Measurements from ENCODE around the gene MAGEA8. TPM values are rescaled to one million over a fixed set of nuclear protein-coding genes. Genes with fewer than 3 reads are reported as not detected.
A peak's percentile ranks its signal among the peaks of the same experiment; 100 is the strongest.

MAGEA8 gene
- total RNA-seq, 1 donor from 2014 or later: not detected

DNA sequence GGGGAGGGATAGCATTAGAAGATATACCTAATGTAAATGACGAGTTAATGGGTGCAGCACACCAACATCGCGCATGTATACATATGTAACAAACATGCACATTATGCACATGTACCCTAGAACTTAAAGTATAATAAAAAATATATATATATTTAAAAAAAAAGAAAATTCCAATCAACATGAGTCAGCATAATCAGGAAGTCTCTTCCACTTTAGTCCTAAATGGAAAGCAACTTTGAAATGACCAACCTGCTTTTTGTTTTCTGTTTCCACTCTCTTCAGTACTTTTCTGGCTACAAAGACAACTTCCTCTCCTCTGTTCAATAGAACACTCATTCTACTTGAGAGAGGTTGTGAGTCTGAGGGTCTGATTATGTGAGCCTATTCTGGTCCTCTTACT lies 13.5 kb upstream of the MAGEA8 start:
- Mint-ChIP-seq H3K9me3 (ENCODE audit: unreplicated experiment) (peaks cover 2% of the 10 kb centered on the region), H3K36me3 (ENCODE audit: unreplicated experiment) (no peaks in the 10 kb centered on the region), H3K4me1 (ENCODE audit: low read depth, unreplicated experiment) (no peaks in the 10 kb centered on the region), H3K27ac (ENCODE audit: unreplicated experiment) (no peak overlapping the region), H3K4me3 (ENCODE audit: unreplicated experiment) (no peak overlapping the region), H3K27me3 (ENCODE audit: unreplicated experiment) (no peaks in the 10 kb centered on the region)
- no peak for TF ChIP-seq CTCF (IDR thresholded peaks at IDR 0.05; ENCODE audit: partially characterized antibody, unreplicated experiment)
- no peak for DNase-seq

DNA sequence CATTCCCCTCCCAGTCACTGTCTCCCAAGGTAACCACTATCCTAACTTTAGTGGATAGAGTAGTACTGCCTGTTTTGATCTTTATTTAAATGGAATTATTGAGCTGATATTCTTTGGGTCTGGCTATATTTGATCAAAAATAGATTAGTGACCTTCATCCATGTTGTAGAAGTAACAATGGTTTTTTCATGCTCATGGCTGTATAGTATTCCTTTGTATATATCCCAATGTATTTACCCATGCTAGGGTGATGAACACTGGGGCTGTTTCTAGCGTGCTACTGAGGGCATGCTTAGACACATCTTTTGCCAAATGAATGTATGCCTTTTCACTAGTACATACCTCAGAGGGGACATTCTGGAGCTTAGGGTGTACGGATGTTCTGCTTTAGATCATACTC lies 10.1 kb upstream of the MAGEA8 start:
- no peak for TF ChIP-seq CTCF (IDR thresholded peaks at IDR 0.05; ENCODE audit: partially characterized antibody, unreplicated experiment)

GRCh38 chrX:149871433-149871832 lies 9.6 kb upstream of the MAGEA8 start:
- Mint-ChIP-seq H3K4me1 (ENCODE audit: low read depth, unreplicated experiment) (no peaks in the 10 kb centered on the region), H3K27ac (ENCODE audit: unreplicated experiment) (no peak overlapping the region), H3K9me3 (ENCODE audit: unreplicated experiment) (peaks cover 2% of the 10 kb centered on the region), H3K27me3 (ENCODE audit: unreplicated experiment) (no peaks in the 10 kb centered on the region), H3K4me3 (ENCODE audit: unreplicated experiment) (no peak overlapping the region), H3K36me3 (ENCODE audit: unreplicated experiment) (no peaks in the 10 kb centered on the region)
- TF ChIP-seq CTCF (IDR thresholded peaks at IDR 0.05; ENCODE audit: partially characterized antibody, unreplicated experiment): no peak
- no peak for DNase-seq

More for the DNA sequence above, 10.1 kb upstream of the MAGEA8 start:
- Mint-ChIP-seq H3K36me3 (ENCODE audit: unreplicated experiment) (no peaks in the 10 kb centered on the region), H3K4me3 (ENCODE audit: unreplicated experiment) (no peak overlapping the region), H3K27me3 (ENCODE audit: unreplicated experiment) (no peaks in the 10 kb centered on the region), H3K4me1 (ENCODE audit: low read depth, unreplicated experiment) (no peaks in the 10 kb centered on the region), H3K27ac (ENCODE audit: unreplicated experiment) (no peak overlapping the region), H3K9me3 (ENCODE audit: unreplicated experiment) (peaks cover 2% of the 10 kb centered on the region)
- no peak for DNase-seq

DNA sequence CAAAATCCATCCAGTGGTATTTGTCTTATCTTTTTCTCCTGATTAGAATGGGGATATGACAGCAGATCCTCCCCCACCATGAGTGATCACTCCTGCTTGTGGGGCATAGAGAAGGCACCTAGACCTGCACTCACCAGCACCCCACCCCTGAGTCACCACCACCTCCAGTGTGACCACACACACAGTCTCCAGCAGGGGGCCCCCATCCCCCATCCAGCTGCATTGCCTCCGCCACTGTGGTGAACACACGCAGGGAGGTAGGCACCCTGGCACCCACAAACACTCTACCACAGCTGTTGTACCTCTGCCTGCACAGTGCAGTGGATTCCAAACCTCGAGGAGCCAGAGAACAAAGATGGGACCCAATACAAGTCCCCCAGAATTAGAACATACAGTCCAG lies 9.0 kb upstream of the MAGEA8 start:
- Mint-ChIP-seq H3K9me3 (ENCODE audit: unreplicated experiment) (peaks cover 3% of the 10 kb centered on the region), H3K36me3 (ENCODE audit: unreplicated experiment) (no peaks in the 10 kb centered on the region), H3K27ac (ENCODE audit: unreplicated experiment) (no peak overlapping the region), H3K27me3 (ENCODE audit: unreplicated experiment) (peaks cover 1% of the 10 kb centered on the region), H3K4me3 (ENCODE audit: unreplicated experiment) (no peak overlapping the region), H3K4me1 (ENCODE audit: low read depth, unreplicated experiment) (no peaks in the 10 kb centered on the region)
- peak; percentile 46 for DNase-seq
- peak; percentile 28 for TF ChIP-seq CTCF (IDR thresholded peaks at IDR 0.05; ENCODE audit: partially characterized antibody, unreplicated experiment)

- Mint-ChIP-seq H3K4me3 (ENCODE audit: unreplicated experiment) (no peak overlapping the region), H3K27ac (ENCODE audit: unreplicated experiment) (no peak overlapping the region), H3K9me3 (ENCODE audit: unreplicated experiment) (peaks cover 1% of the 10 kb centered on the region), H3K27me3 (ENCODE audit: unreplicated experiment) (peaks cover 1% of the 10 kb centered on the region), H3K4me1 (ENCODE audit: low read depth, unreplicated experiment) (no peaks in the 10 kb centered on the region), H3K36me3 (ENCODE audit: unreplicated experiment) (no peaks in the 10 kb centered on the region)
- no peak for DNase-seq
- TF ChIP-seq CTCF (IDR thresholded peaks at IDR 0.05; ENCODE audit: partially characterized antibody, unreplicated experiment): no peak
Measured at GRCh38 chrX:149877157-149877556, 3.8 kb upstream of the MAGEA8 start.
